Activated B cell treated with CpG ODN at 0.5 μM for 24 hours (primary cell): Measurements from ENCODE around the gene TNFRSF21. TPM values are rescaled to one million over a fixed set of nuclear protein-coding genes. Genes with fewer than 3 reads are reported as not detected.

ENCODE experiments used
- ATAC-seq: fragments of 200-7000 bp; cut with Tn5 transposase; one replicate; pipeline ENCODE4 v1.10.0; 2021; ENCODE audit warnings: low read depth, mild to moderate bottlenecking, moderate library complexity
- CTCF ChIA-PET: fragments of 350-600 bp; sonication (Branson Sonifier 250); formaldehyde crosslinking; loops from one replicate; lab custom pipeline; 2021; ENCODE audit warnings: antibody characterized with exemption; lab: Charles Lee
- POLR2A ChIA-PET: fragments of 350-600 bp; sonication (Branson Sonifier 250); formaldehyde crosslinking; loops from one replicate; lab custom pipeline; 2021; ENCODE audit warnings: antibody characterized with exemption; lab: Charles Lee
- DNase-seq: peaks from one replicate; pipeline ENCODE4 v3.0.0; 2022
- H3K27ac Mint-ChIP-seq: one replicate; pipeline ENCODE4 v1.8.0; 2020; ENCODE audit warnings: mixed read lengths
- H3K27me3 Mint-ChIP-seq: one replicate; pipeline ENCODE4 v1.8.0; 2021; ENCODE audit warnings: mixed read lengths
- H3K36me3 Mint-ChIP-seq: one replicate; pipeline ENCODE4 v1.8.0; 2021; ENCODE audit warnings: low read depth, mixed read lengths
- H3K4me1 Mint-ChIP-seq: one replicate; pipeline ENCODE4 v1.8.0; 2021; ENCODE audit warnings: mixed read lengths
- H3K4me3 Mint-ChIP-seq: one replicate; pipeline ENCODE4 v1.8.0; 2020; ENCODE audit warnings: mild to moderate bottlenecking, mixed read lengths
- H3K9me3 Mint-ChIP-seq: one replicate; pipeline ENCODE4 v1.8.0; 2020; ENCODE audit warnings: mixed read lengths
- intact Hi-C: fragments of 100-400 bp; cut with micrococcal nuclease; formaldehyde crosslinking; loops from one replicate; pipeline ENCODE4 v1.15.1; 2024
- total RNA-seq: library from RNA; stranded (reverse); gene quantifications from 2 replicates; pipeline ENCODE4 v1.2.3, GENCODE V29; 2022
- TF ChIP-seq, protein P1 (sequence below): fragments of 200-600 bp; IDR thresholded peaks from one replicate; pipeline ENCODE4 v1.8.0; 2022; ENCODE audit warnings: antibody characterized with exemption, mild to moderate bottlenecking

The TNFRSF21 gene
- total RNA-seq, 1 donor from 2014 or later = 1.0 TPM

DNA sequence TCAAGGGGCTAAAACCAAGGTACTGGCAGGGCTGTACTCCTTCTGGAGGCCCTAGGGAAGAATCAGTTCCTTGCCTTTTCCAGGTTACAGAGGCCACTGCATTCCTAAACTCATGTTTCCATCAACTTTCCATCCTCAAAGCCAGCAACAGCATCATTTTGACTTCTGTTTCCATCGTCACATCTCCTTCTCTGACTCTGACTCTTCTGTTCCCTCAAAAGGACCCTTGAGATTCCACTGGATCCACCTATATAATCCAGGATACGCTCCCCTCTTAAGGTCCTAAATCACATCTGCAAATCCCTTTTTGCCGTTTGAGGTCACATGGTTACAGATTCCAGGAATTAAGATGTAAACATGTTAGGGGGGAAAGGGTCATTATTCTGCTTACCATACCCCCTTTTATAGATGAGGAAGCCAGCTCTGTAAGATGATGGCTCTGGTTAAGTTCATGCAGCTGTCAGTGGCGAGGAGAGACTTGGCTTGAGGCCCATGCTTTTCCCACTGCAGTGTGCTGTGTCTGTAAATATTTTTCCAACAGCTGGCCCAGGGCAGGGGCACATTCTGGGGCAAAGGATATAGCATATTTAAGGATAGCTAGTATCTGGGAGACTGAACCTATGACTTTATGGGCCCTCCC lies 114.6 kb downstream of the TNFRSF21 start:
- H3K9me3 Mint-ChIP-seq = no peaks in the 10 kb centered on the region
- ChIA-PET POLR2A (no interaction called here), CTCF (no interaction called here)
- no peak for DNase-seq
- H3K27ac Mint-ChIP-seq = no peak overlapping the region
- H3K27me3 Mint-ChIP-seq = no peaks in the 10 kb centered on the region
- H3K36me3 Mint-ChIP-seq = no peaks in the 10 kb centered on the region
- ATAC-seq = no peak
- intact Hi-C loops = no loop called here
- no peak overlapping the region for H3K4me3 Mint-ChIP-seq
- H3K4me1 Mint-ChIP-seq = peaks cover 9% of the 10 kb centered on the region
- TF ChIP-seq, protein P1, sequence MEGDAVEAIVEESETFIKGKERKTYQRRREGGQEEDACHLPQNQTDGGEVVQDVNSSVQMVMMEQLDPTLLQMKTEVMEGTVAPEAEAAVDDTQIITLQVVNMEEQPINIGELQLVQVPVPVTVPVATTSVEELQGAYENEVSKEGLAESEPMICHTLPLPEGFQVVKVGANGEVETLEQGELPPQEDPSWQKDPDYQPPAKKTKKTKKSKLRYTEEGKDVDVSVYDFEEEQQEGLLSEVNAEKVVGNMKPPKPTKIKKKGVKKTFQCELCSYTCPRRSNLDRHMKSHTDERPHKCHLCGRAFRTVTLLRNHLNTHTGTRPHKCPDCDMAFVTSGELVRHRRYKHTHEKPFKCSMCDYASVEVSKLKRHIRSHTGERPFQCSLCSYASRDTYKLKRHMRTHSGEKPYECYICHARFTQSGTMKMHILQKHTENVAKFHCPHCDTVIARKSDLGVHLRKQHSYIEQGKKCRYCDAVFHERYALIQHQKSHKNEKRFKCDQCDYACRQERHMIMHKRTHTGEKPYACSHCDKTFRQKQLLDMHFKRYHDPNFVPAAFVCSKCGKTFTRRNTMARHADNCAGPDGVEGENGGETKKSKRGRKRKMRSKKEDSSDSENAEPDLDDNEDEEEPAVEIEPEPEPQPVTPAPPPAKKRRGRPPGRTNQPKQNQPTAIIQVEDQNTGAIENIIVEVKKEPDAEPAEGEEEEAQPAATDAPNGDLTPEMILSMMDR = no peak

DNA sequence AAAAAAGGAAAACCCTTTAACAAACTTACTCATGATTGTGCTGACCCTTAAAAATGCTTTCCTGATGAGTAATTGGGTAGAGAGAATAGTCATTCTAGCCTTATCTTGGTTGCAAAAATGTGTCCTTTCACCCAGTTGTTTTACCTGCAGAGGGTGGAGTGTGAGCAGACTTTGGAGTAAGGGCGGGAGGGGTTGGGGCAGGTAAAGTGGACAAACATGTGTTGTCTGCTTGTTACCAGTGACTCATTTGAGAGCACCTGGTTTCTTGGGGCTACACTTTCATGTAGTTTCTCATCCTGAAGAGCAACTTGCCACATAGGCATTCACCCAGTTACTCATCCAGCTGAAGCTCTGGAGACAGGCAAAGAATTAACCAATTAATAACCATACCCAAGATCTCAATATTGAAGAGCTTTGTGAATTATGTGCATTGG lies 121.1 kb downstream of the TNFRSF21 start:
- no peak for ATAC-seq
- no peak overlapping the region for H3K27ac Mint-ChIP-seq

DNA sequence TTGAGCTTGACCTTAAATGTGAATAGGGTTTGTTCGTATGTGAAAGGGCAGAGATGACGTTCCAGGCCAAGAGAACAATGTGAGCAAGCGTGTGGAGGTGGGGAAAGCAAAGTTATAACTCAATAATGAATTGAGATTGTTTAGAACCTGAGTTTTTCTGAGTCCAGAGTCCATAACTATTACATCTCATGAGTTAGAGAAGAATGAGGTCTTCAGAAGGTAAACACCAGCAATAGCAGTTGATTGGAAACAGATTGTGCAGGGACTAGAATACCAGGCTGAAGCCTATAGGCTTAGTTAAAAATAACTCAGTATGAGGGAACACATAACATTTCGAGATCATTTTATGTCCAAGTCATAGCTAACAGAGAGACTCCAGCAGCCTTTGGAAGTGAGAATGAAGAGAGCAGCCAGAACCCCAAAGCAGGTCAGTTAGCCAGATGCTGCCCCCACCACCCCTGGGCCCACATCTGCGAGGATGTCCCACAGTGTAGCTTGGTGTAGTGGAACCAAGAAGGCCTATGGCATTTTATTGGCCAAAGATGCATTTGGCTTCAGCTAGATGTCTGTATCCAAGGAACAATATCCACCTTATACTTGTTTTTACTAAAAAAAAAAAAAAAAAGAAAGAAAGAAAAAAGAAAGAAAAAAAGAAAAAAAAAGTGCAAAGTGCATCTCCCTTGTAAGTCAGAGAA lies 121.7 kb downstream of the TNFRSF21 start:
- no peak for ATAC-seq
- POLR2A ChIA-PET = no interaction called here

More for the DNA sequence above, 121.1 kb downstream of the TNFRSF21 start:
- H3K9me3 Mint-ChIP-seq = no peaks in the 10 kb centered on the region
- ChIA-PET CTCF (no interaction called here), POLR2A (no interaction called here)
- H3K4me1 Mint-ChIP-seq = no peaks in the 10 kb centered on the region
- H3K4me3 Mint-ChIP-seq = no peak overlapping the region
- H3K36me3 Mint-ChIP-seq = no peaks in the 10 kb centered on the region
- TF ChIP-seq, protein P1 = no peak
- DNase-seq = no peak
- no peaks in the 10 kb centered on the region for H3K27me3 Mint-ChIP-seq
- intact Hi-C loops = no loop called here

DNA sequence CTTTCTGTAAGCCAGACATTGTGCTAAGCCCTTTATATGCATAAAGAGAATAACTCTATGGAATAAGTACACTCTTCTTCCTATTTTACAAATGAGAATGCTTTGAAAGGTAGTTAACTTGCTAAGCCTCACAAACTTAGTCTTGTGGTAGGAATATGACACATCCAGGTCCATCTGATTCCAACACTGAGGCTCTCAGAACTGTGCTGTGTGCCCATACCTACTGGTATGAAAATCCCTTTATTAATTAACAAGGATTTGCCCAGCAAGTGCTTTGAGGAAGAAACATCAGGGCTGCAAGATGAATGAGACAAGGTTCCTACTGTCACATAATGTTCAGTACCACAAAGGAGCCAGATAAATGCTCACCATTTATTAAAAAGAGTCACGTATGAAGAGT lies 122.6 kb downstream of the TNFRSF21 start:
- Mint-ChIP-seq H3K4me1 (no peaks in the 10 kb centered on the region), H3K9me3 (no peaks in the 10 kb centered on the region), H3K27ac (no peak overlapping the region), H3K27me3 (no peaks in the 10 kb centered on the region), H3K4me3 (no peak overlapping the region), H3K36me3 (no peaks in the 10 kb centered on the region)
- ChIA-PET POLR2A (no interaction called here), CTCF (no interaction called here)
- ATAC-seq (no peak), DNase-seq (no peak)
- TF ChIP-seq, protein P1 = no peak
- intact Hi-C loops = no loop called here

More for the DNA sequence above, 121.7 kb downstream of the TNFRSF21 start:
- H3K4me1 Mint-ChIP-seq = no peaks in the 10 kb centered on the region
- no peaks in the 10 kb centered on the region for H3K27me3 Mint-ChIP-seq
- TF ChIP-seq, protein P1 = no peak
- CTCF ChIA-PET = no interaction called here
- no peak overlapping the region for H3K27ac Mint-ChIP-seq
- intact Hi-C loops = no loop called here
- H3K9me3 Mint-ChIP-seq = no peaks in the 10 kb centered on the region
- H3K36me3 Mint-ChIP-seq = no peaks in the 10 kb centered on the region
- no peak for DNase-seq
- H3K4me3 Mint-ChIP-seq = no peak overlapping the region

DNA sequence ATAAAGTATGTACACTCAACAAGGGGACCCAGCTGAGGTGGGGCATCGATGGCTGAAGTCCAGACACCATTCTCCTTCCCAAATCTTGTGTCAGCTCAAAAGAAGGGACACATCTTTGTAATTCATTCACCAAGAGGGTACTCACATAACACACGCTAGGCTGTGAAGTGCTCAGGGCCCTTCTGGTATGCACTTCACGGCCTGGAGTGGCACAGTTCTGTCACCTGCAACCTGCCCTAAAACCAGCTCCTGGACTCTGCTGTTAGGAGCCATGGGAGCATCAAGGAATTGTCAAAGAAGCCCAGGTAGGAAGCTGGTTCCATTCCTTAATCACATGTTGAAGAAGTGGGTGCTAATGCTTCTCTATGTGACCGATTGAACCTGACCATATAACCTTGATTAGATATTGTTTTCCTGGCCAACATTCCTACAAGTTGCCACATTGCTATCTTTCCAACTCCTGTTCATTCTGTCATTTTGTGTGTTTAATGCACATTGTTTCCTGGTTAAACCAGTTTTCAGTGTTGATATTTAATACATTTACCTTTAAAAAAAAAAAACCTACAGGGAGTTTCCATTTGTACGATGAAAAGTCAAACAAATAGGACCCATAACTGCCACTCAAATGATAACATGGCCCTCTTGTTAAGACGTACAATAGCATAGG lies 127.3 kb downstream of the TNFRSF21 start:
- ATAC-seq (no peak), DNase-seq (no peak)
- Mint-ChIP-seq H3K4me1 (no peaks in the 10 kb centered on the region), H3K27me3 (no peaks in the 10 kb centered on the region), H3K36me3 (no peaks in the 10 kb centered on the region), H3K27ac (no peak overlapping the region), H3K9me3 (no peaks in the 10 kb centered on the region), H3K4me3 (no peak overlapping the region)
- CTCF ChIA-PET = no interaction called here
- intact Hi-C loops = no loop called here
- TF ChIP-seq, protein P1 = no peak
- POLR2A ChIA-PET = no interaction called here
